B cell (primary cell): ENCODE measurements around the gene MYOC. TPM values are rescaled to one million over a fixed set of nuclear protein-coding genes. Genes with fewer than 3 reads are reported as not detected.

Experiments
- ATAC-seq: fragments of 200-7000 bp; cut with Tn5 transposase; one replicate; pipeline ENCODE4 v1.10.0; 2021; ENCODE audit warnings: low read depth, mild to moderate bottlenecking, moderate number of reproducible peaks, moderate library complexity
- CTCF ChIA-PET: fragments of 350-600 bp; sonication (Branson Sonifier 250); formaldehyde crosslinking; loops from one replicate; lab custom pipeline; 2021; ENCODE audit warnings: antibody characterized with exemption, inconsistent platforms; lab: Charles Lee
- POLR2A ChIA-PET: fragments of 350-600 bp; sonication (Branson Sonifier 250); formaldehyde crosslinking; loops from one replicate; lab custom pipeline; 2021; ENCODE audit warnings: antibody characterized with exemption; lab: Charles Lee
- DNase-seq: peaks from one replicate; pipeline ENCODE4 v3.0.0; 2013
- H2AFZ ChIP-seq: 2 replicates; pipeline ENCODE4 v1.6.1; 2012; ENCODE audit warnings: mild to moderate bottlenecking, low read depth, low read length; ENCODE audit not compliant: insufficient read depth, poor library complexity, severe bottlenecking
- H3K27ac ChIP-seq, 2 donors: 1 replicate in 1 of 2; 2 replicates in 1 of 2; pipeline ENCODE4 v1.5.1; 2012 to 2013; ENCODE audit warnings: low read length in 2 of 2, mild to moderate bottlenecking in 2 of 2, moderate library complexity in 1 of 2
- H3K27me3 ChIP-seq, 4 experiments: fragments of 200-600 bp in 1 of 4; sonication (generic) in 1 of 4; replicated peaks in 1 of 4; 1 replicate in 2 of 4; 2 replicates in 2 of 4; pipeline versions ENCODE4 v1.6.1 to v1.7.0; 2013 to 2016; ENCODE audit warnings: low read length in 3 of 4, mild to moderate bottlenecking in 2 of 4, mixed read lengths in 1 of 4, moderate library complexity in 1 of 4; ENCODE audit not compliant: insufficient read depth in 4 of 4, control insufficient read depth in 3 of 4; ENCODE audit errors: control extremely low read depth in 1 of 4
- H3K36me3 ChIP-seq, 2 experiments: replicated peaks in 1 of 2; 1 replicate in 1 of 2; 2 replicates in 1 of 2; pipeline versions ENCODE4 v1.6.1 to v1.7.1; 2013; ENCODE audit warnings: low read length in 1 of 2; ENCODE audit not compliant: insufficient read depth in 2 of 2, control insufficient read depth in 1 of 2; ENCODE audit errors: control extremely low read depth in 1 of 2, extremely low read depth in 1 of 2
- H3K4me1 ChIP-seq, 2 donors: fragments of 200-600 bp in 1 of 2; sonication (generic) in 1 of 2; 1 replicate in 1 of 2; 2 replicates in 1 of 2; pipeline versions ENCODE4 v1.5.1 to v1.6.1; 2013 to 2017; ENCODE audit warnings: low read length in 2 of 2; ENCODE audit not compliant: control insufficient read depth in 2 of 2, insufficient read depth in 2 of 2
- H3K4me2 ChIP-seq: replicated peaks from 2 replicates; pipeline ENCODE3; 2012; ENCODE audit warnings: mild to moderate bottlenecking, low read depth, low read length; ENCODE audit not compliant: poor library complexity, severe bottlenecking
- H3K4me3 ChIP-seq, 5 experiments: fragments of 200-600 bp in 1 of 5; sonication (generic) in 1 of 5; 1 replicate in 3 of 5; 2 replicates in 2 of 5; pipeline versions ENCODE4 v1.5.1 to v1.7.0; 2011 to 2016; ENCODE audit warnings: low read length in 4 of 5, mild to moderate bottlenecking in 4 of 5, low read depth in 2 of 5, control low read depth in 1 of 5, moderate library complexity in 1 of 5; ENCODE audit not compliant: insufficient read depth in 1 of 5; ENCODE audit errors: control extremely low read depth in 1 of 5, extremely low read depth in 1 of 5
- H3K79me2 ChIP-seq: fragments of 200-600 bp; sonication (generic); one replicate; pipeline ENCODE4 v1.6.0; 2016; ENCODE audit warnings: low read length; ENCODE audit not compliant: control insufficient read depth, insufficient read depth
- H3K9ac ChIP-seq: fragments of 200-600 bp; sonication (generic); 2 replicates; pipeline ENCODE4 v1.6.1; 2017; ENCODE audit warnings: mild to moderate bottlenecking, low read length, moderate library complexity
- H3K9me3 ChIP-seq, 3 donors: one replicate each; pipeline versions ENCODE4 v1.6.1 to v1.7.1; 2013; ENCODE audit warnings: low read length in 2 of 3; ENCODE audit not compliant: control insufficient read depth in 2 of 3, insufficient read depth in 1 of 3; ENCODE audit errors: control extremely low read depth in 1 of 3
- H4K20me1 ChIP-seq: 2 replicates; pipeline ENCODE4 v1.6.0; 2012; ENCODE audit warnings: mild to moderate bottlenecking, low read length; ENCODE audit not compliant: insufficient read depth, control insufficient read depth, poor library complexity, severe bottlenecking
- H3K27ac Mint-ChIP-seq: one replicate; pipeline ENCODE4 v1.8.0; 2021; ENCODE audit warnings: mixed read lengths
- H3K27me3 Mint-ChIP-seq: one replicate; pipeline ENCODE4 v1.8.0; 2021; ENCODE audit warnings: mixed read lengths
- H3K4me1 Mint-ChIP-seq: one replicate; pipeline ENCODE4 v1.8.0; 2021; ENCODE audit warnings: mixed read lengths
- H3K4me3 Mint-ChIP-seq: one replicate; pipeline ENCODE4 v1.8.0; 2021; ENCODE audit warnings: mixed read lengths
- H3K9me3 Mint-ChIP-seq: one replicate; pipeline ENCODE4 v1.8.0; 2022; ENCODE audit warnings: mixed read lengths; ENCODE audit not compliant: insufficient read depth
- EZH2 ChIP-seq: IDR thresholded peaks from 2 replicates; pipeline ENCODE4 v1.6.1; 2012; ENCODE audit warnings: borderline replicate concordance, low read depth, mild to moderate bottlenecking, moderate library complexity, low read length; ENCODE audit not compliant: insufficient read depth, poor library complexity, severe bottlenecking
- WGBS: methylation state at CpG from one replicate; pipeline ENCODE4 v1.1.5; 2013; ENCODE audit warnings: missing lambda C conversion rate; ENCODE audit not compliant: insufficient coverage; 5-methylcytosine and 5-hydroxymethylcytosine counted together
- intact Hi-C: fragments of 100-400 bp; cut with micrococcal nuclease; formaldehyde crosslinking; loops from one replicate; pipeline ENCODE4 v1.10.0; 2022
- polyA plus RNA-seq: library from polyadenylated mRNA; depleted of rRNA; stranded (reverse); fragments of >200 nt; gene quantifications from 2 replicates; pipeline ENCODE4 v1.2.3, GENCODE V29; 2012
- total RNA-seq, 2 donors: library from RNA; stranded (reverse); fragments of 120-200 nt in 1 of 2; gene quantifications; 1 replicate in 1 of 2; 2 replicates in 1 of 2; pipeline versions ENCODE4 v1.2.3 to v1.2.4, GENCODE V29; 2013 to 2022
- TF ChIP-seq, protein P1 (sequence below): fragments of 200-600 bp; IDR thresholded peaks from one replicate; pipeline ENCODE4 v1.8.0; 2022; ENCODE audit warnings: antibody characterized with exemption, mild to moderate bottlenecking

The MYOC gene
- total and polyA plus RNA-seq, 2 donors (not counting 1 experiment from before 2014, with no cell fraction given) = not detected

DNA sequence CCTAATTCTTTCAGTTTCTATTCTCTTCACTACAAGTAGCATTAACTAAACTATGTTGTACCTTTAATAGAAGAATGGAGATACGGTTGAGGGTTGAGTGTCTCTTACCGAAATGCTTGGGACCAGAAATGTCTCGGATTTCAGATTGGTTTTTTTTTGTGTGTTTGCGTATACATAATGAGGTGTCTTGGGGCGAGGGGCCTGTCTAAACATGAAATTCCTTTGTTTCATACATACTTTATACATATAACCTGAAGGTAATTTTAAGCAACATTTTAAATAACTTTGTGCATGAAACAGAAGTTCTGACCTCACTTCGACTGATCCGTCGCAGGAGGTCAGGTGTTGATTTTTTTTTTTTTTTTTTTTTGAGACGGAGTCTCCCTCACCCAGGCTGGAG, 66.8 kb downstream of the MYOC start:
- no peak overlapping the region for H3K9ac ChIP-seq
- H3K9me3 Mint-ChIP-seq = no peaks in the 10 kb centered on the region
- no peak overlapping the region for H3K27ac Mint-ChIP-seq
- H3K4me1 ChIP-seq = no peaks in the 10 kb centered on the region
- no CpG with 5 or more reads among the region's 9 CpGs for WGBS
- H3K36me3 ChIP-seq = peaks cover 23 to 83% of the 10 kb centered on the region in 2 experiments
- POLR2A ChIA-PET = no interaction called here
- DNase-seq (no peak), ATAC-seq (no peak)
- no peak overlapping the region for H3K27ac ChIP-seq
- H3K9me3 ChIP-seq = no peaks in the 10 kb centered on the region
- H3K27me3 Mint-ChIP-seq = no peaks in the 10 kb centered on the region
- intact Hi-C loops = no loop called here
- H3K79me2 ChIP-seq = no peaks in the 10 kb centered on the region
- no peaks in the 10 kb centered on the region for H3K4me1 Mint-ChIP-seq
- TF ChIP-seq EZH2 = no peak
- TF ChIP-seq, protein P1, sequence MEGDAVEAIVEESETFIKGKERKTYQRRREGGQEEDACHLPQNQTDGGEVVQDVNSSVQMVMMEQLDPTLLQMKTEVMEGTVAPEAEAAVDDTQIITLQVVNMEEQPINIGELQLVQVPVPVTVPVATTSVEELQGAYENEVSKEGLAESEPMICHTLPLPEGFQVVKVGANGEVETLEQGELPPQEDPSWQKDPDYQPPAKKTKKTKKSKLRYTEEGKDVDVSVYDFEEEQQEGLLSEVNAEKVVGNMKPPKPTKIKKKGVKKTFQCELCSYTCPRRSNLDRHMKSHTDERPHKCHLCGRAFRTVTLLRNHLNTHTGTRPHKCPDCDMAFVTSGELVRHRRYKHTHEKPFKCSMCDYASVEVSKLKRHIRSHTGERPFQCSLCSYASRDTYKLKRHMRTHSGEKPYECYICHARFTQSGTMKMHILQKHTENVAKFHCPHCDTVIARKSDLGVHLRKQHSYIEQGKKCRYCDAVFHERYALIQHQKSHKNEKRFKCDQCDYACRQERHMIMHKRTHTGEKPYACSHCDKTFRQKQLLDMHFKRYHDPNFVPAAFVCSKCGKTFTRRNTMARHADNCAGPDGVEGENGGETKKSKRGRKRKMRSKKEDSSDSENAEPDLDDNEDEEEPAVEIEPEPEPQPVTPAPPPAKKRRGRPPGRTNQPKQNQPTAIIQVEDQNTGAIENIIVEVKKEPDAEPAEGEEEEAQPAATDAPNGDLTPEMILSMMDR = no peak
- H3K4me3 Mint-ChIP-seq = no peak overlapping the region
- H4K20me1 ChIP-seq = no peaks in the 10 kb centered on the region
- H3K4me2 ChIP-seq = no peak overlapping the region
- no peak overlapping the region for H2AFZ ChIP-seq
- CTCF ChIA-PET = no interaction called here
- H3K27me3 ChIP-seq = no peaks in the 10 kb centered on the region
- no peak overlapping the region for H3K4me3 ChIP-seq

Other genes starting within 250 kb of the MYOC start
- 300 and 305 TPM in 2 replicates for gene PRRC2C, start 167.2 kb downstream of the MYOC start, total RNA-seq
- gene PRRC2C, start 167.2 kb downstream of the MYOC start, polyA plus RNA-seq = 65.4 and 82.9 TPM in 2 replicates
- gene MYOCOS, start 30.4 kb downstream of the MYOC start, total RNA-seq = 0.32 and 0.39 TPM in 2 replicates
- not detected in 2 replicates for gene MYOCOS, start 30.4 kb downstream of the MYOC start, polyA plus RNA-seq
- 17.5 and 21.8 TPM in 2 replicates for gene VAMP4, start 89.4 kb upstream of the MYOC start, total RNA-seq
- gene VAMP4, start 89.4 kb upstream of the MYOC start, polyA plus RNA-seq = 11.6 and 16.4 TPM in 2 replicates
- 33.0 and 35.4 TPM in 2 replicates for gene METTL13, start 129.0 kb upstream of the MYOC start, total RNA-seq
- gene METTL13, start 129.0 kb upstream of the MYOC start, polyA plus RNA-seq = 9.1 and 16.8 TPM in 2 replicates
- gene DNM3, start 188.8 kb upstream of the MYOC start, total RNA-seq = 1.3 and 1.5 TPM in 2 replicates
- 0.56 and 1.0 TPM in 2 replicates for gene DNM3, start 188.8 kb upstream of the MYOC start, polyA plus RNA-seq